Naive thymus-derived CD4-positive, alpha-beta T cell (primary cell): Measurements from ENCODE around the gene SYNE4. TPM values are rescaled to one million over a fixed set of nuclear protein-coding genes. Genes with fewer than 3 reads are reported as not detected.
A peak's percentile ranks its signal among the peaks of the same experiment; 100 is the strongest.

Experiments
- ATAC-seq: fragments of 150-1000 bp; cut with Tn5 transposase; 2 replicates; pipeline ENCODE4 v1.10.0; 2021; ENCODE audit warnings: mild to moderate bottlenecking, moderate library complexity
- CTCF ChIA-PET: fragments of 350-600 bp; sonication (Branson Sonifier 250); formaldehyde crosslinking; loops from one replicate; lab custom pipeline; 2021; ENCODE audit warnings: antibody characterized with exemption; lab: Charles Lee
- POLR2A ChIA-PET: fragments of 350-600 bp; sonication (Branson Sonifier 250); formaldehyde crosslinking; loops from one replicate; lab custom pipeline; 2021; ENCODE audit warnings: antibody characterized with exemption, inconsistent platforms; lab: Charles Lee
- DNase-seq, 9 donors: peaks; one replicate each; pipeline versions ENCODE4 v3.0.0 to v3.0.0-alpha.2; 2020 to 2022; ENCODE audit warnings: mixed read lengths in 1 of 9
- H3K27ac ChIP-seq: one replicate; pipeline ENCODE4 v1.7.0; 2013; ENCODE audit warnings: mild to moderate bottlenecking, low read depth, low read length, moderate library complexity
- H3K27me3 ChIP-seq, 2 donors: one replicate each; pipeline ENCODE4 v1.7.0; 2013; ENCODE audit warnings: low read length in 2 of 2, mild to moderate bottlenecking in 2 of 2, moderate library complexity in 2 of 2; ENCODE audit not compliant: control insufficient read depth in 2 of 2, insufficient read depth in 2 of 2
- H3K36me3 ChIP-seq, 3 experiments: 1 replicate in 2 of 3; 2 replicates in 1 of 3; pipeline ENCODE4 v1.7.0; 2013; ENCODE audit warnings: low read length in 3 of 3, mild to moderate bottlenecking in 3 of 3, moderate library complexity in 1 of 3; ENCODE audit not compliant: insufficient read depth in 3 of 3, control insufficient read depth in 2 of 3
- H3K4me1 ChIP-seq, 2 donors: one replicate each; pipeline ENCODE4 v1.7.0; 2013; ENCODE audit warnings: low read length in 2 of 2, mild to moderate bottlenecking in 2 of 2, moderate library complexity in 1 of 2; ENCODE audit not compliant: control insufficient read depth in 2 of 2, insufficient read depth in 2 of 2
- H3K4me3 ChIP-seq: 2 replicates; pipeline ENCODE4 v1.7.0; 2013; ENCODE audit warnings: mild to moderate bottlenecking, low read length
- H3K9me3 ChIP-seq, 3 experiments: 1 replicate in 2 of 3; 2 replicates in 1 of 3; pipeline ENCODE4 v1.7.0; 2013; ENCODE audit warnings: low read length in 3 of 3; ENCODE audit not compliant: control insufficient read depth in 2 of 3
- H3K27ac Mint-ChIP-seq, 9 donors: one replicate each; pipeline ENCODE4 v1.8.0; 2020 to 2022; ENCODE audit warnings: mixed read lengths in 9 of 9, mild to moderate bottlenecking in 8 of 9, moderate library complexity in 5 of 9, inconsistent platforms in 2 of 9
- H3K27me3 Mint-ChIP-seq, 5 donors: one replicate each; pipeline ENCODE4 v1.8.0; 2021 to 2022; ENCODE audit warnings: mixed read lengths in 5 of 5, mild to moderate bottlenecking in 1 of 5
- H3K36me3 Mint-ChIP-seq, 5 donors: one replicate each; pipeline ENCODE4 v1.8.0; 2020 to 2022; ENCODE audit warnings: mixed read lengths in 5 of 5, mild to moderate bottlenecking in 3 of 5, inconsistent platforms in 1 of 5
- H3K4me1 Mint-ChIP-seq, 7 donors: one replicate each; pipeline ENCODE4 v1.8.0; 2020 to 2022; ENCODE audit warnings: mixed read lengths in 7 of 7, mild to moderate bottlenecking in 3 of 7, inconsistent platforms in 1 of 7
- H3K4me3 Mint-ChIP-seq, 10 donors: one replicate each; pipeline ENCODE4 v1.8.0; 2020 to 2022; ENCODE audit warnings: mild to moderate bottlenecking in 10 of 10, mixed read lengths in 10 of 10, moderate library complexity in 6 of 10, inconsistent platforms in 2 of 10
- H3K9me3 Mint-ChIP-seq, 11 donors: one replicate each; pipeline ENCODE4 v1.8.0; 2020 to 2022; ENCODE audit warnings: mixed read lengths in 11 of 11, mild to moderate bottlenecking in 4 of 11, inconsistent platforms in 1 of 11, moderate library complexity in 1 of 11
- intact Hi-C, 2 donors: fragments of 100-400 bp; cut with micrococcal nuclease; formaldehyde crosslinking; loops; one replicate each; pipeline ENCODE4 v1.15.1; 2023
- polyA plus RNA-seq, 2 donors: library from polyadenylated mRNA; unstranded; fragments of 300-500 nt; fragmentation: Illumina TruSeq; gene quantifications; one replicate each; pipeline ENCODE4 v1.2.3, GENCODE V29; 2021
- total RNA-seq, 6 experiments: library from RNA in 5 of 6; stranded (reverse) in 5 of 6; gene quantifications; 1 replicate in 5 of 6; 2 replicates in 1 of 6; pipeline ENCODE4 v1.2.3 and lab custom pipeline; 2021 to 2026

The SYNE4 gene
- total and polyA plus RNA-seq, 7 experiments from 2014 or later: 0.14 to 5.4 (median 3.4) TPM; not detected in 1

GRCh38 chr19:35978832-35979365 lies 29.7 kb downstream of the SYNE4 start:
- intact Hi-C loops: no loop called here
- ATAC-seq (no peak), DNase-seq (no peak)
- Mint-ChIP-seq H3K4me3 (no peak overlapping the region), H3K4me1 (no peaks in the 10 kb centered on the region), H3K27me3 (peaks cover 9 to 43% (median 27%) of the 10 kb centered on the region in 5 donors), H3K9me3 (peaks cover 0 to 4% (median 0%) of the 10 kb centered on the region in 11 donors), H3K36me3 (peaks cover 0 to 4% (median 0%) of the 10 kb centered on the region in 5 donors), H3K27ac (peak overlapping the region in 1 of 9 donors; percentile 46)
- CTCF ChIA-PET: no interaction called here
- H3K4me1 ChIP-seq: no peaks in the 10 kb centered on the region
- POLR2A ChIA-PET: interaction anchor here (0.7 kb wide), 1 partner anchor 543 kb away, joined by 4 read pairs; no protein-coding TSS in a partner anchor
- H3K9me3 ChIP-seq: no peaks in the 10 kb centered on the region
- H3K4me3 ChIP-seq: no peak overlapping the region
- H3K27me3 ChIP-seq: peaks cover 0 to 3% of the 10 kb centered on the region in 2 donors
- no peaks in the 10 kb centered on the region for H3K36me3 ChIP-seq
- no peak overlapping the region for H3K27ac ChIP-seq

- no peak overlapping the region for H3K4me3 ChIP-seq
- H3K27ac ChIP-seq: no peak overlapping the region
- no peak for ATAC-seq
- no peaks in the 10 kb centered on the region for H3K4me1 Mint-ChIP-seq
- no peak overlapping the region for H3K4me3 Mint-ChIP-seq
- H3K27me3 Mint-ChIP-seq: peaks cover 8 to 38% (median 25%) of the 10 kb centered on the region in 5 donors
- peaks cover 0 to 4% (median 0%) of the 10 kb centered on the region in 5 donors for H3K36me3 Mint-ChIP-seq
- DNase-seq: no peak
- H3K9me3 Mint-ChIP-seq: peaks cover 0 to 4% (median 0%) of the 10 kb centered on the region in 11 donors
- intact Hi-C loops: no loop called here
- H3K27ac Mint-ChIP-seq: no peak overlapping the region
- ChIA-PET CTCF (no interaction called here), POLR2A (no interaction called here)
- no peaks in the 10 kb centered on the region for H3K4me1 ChIP-seq
- H3K27me3 ChIP-seq: peaks cover 0 to 3% of the 10 kb centered on the region in 2 donors
- H3K9me3 ChIP-seq: no peaks in the 10 kb centered on the region
- no peaks in the 10 kb centered on the region for H3K36me3 ChIP-seq
Observed at GRCh38 chr19:35978271-35978670, 30.3 kb downstream of the SYNE4 start.

- H3K4me3 Mint-ChIP-seq: no peak overlapping the region
- DNase-seq: no peak
- Histone ChIP-seq H3K4me3 (no peak overlapping the region), H3K27me3 (peaks cover 0 to 3% of the 10 kb centered on the region in 2 donors), H3K4me1 (no peaks in the 10 kb centered on the region), H3K9me3 (no peaks in the 10 kb centered on the region), H3K27ac (no peak overlapping the region), H3K36me3 (no peaks in the 10 kb centered on the region)
- H3K9me3 Mint-ChIP-seq: peaks cover 0 to 4% (median 0%) of the 10 kb centered on the region in 11 donors
- H3K27me3 Mint-ChIP-seq: peaks cover 8 to 36% (median 25%) of the 10 kb centered on the region in 5 donors
- CTCF ChIA-PET: no interaction called here
- POLR2A ChIA-PET: no interaction called here
- ATAC-seq: peak; percentile 58
- H3K27ac Mint-ChIP-seq: no peak overlapping the region
- H3K36me3 Mint-ChIP-seq: peaks cover 0 to 4% (median 0%) of the 10 kb centered on the region in 5 donors
- H3K4me1 Mint-ChIP-seq: no peaks in the 10 kb centered on the region
- intact Hi-C loops: no loop called here
Observed at GRCh38 chr19:35977446-35978222, 31.0 kb downstream of the SYNE4 start.

GRCh38 chr19:35975608-35976214 lies 32.9 kb downstream of the SYNE4 start:
- peaks cover 0 to 3% of the 10 kb centered on the region in 2 donors for H3K27me3 ChIP-seq
- intact Hi-C loops: loop anchor here (1.0 kb wide), 1 partner anchor 12 kb away; no protein-coding TSS in a partner anchor
- DNase-seq: no peak

GRCh38 chr19:35973487-35973886 lies 35.1 kb downstream of the SYNE4 start:
- DNase-seq: no peak
- Histone ChIP-seq H3K36me3 (no peaks in the 10 kb centered on the region), H3K27ac (no peak overlapping the region), H3K4me3 (no peak overlapping the region), H3K27me3 (peaks cover 0 to 3% of the 10 kb centered on the region in 2 donors), H3K4me1 (no peaks in the 10 kb centered on the region), H3K9me3 (no peaks in the 10 kb centered on the region)
- Mint-ChIP-seq H3K9me3 (peaks cover 0 to 2% (median 0%) of the 10 kb centered on the region in 11 donors), H3K27ac (no peak overlapping the region), H3K4me3 (no peak overlapping the region), H3K36me3 (no peaks in the 10 kb centered on the region), H3K4me1 (peaks cover 0 to 5% (median 0%) of the 10 kb centered on the region in 7 donors), H3K27me3 (peaks cover 3 to 15% (median 8%) of the 10 kb centered on the region in 5 donors)
- no peak for ATAC-seq
- intact Hi-C loops: no loop called here
- ChIA-PET CTCF (no interaction called here), POLR2A (no interaction called here)

More at GRCh38 chr19:35975608-35976214, 32.9 kb downstream of the SYNE4 start:
- Histone ChIP-seq H3K27ac (no peak overlapping the region), H3K36me3 (no peaks in the 10 kb centered on the region), H3K4me3 (no peak overlapping the region), H3K9me3 (no peaks in the 10 kb centered on the region), H3K4me1 (no peaks in the 10 kb centered on the region)
- Mint-ChIP-seq H3K9me3 (peaks cover 0 to 2% (median 0%) of the 10 kb centered on the region in 11 donors), H3K36me3 (peaks cover 0 to under 1% (median 0%) of the 10 kb centered on the region in 5 donors), H3K27ac (no peak overlapping the region), H3K27me3 (peaks cover 5 to 24% (median 18%) of the 10 kb centered on the region in 5 donors), H3K4me3 (no peak overlapping the region), H3K4me1 (no peaks in the 10 kb centered on the region)
- ChIA-PET CTCF (no interaction called here), POLR2A (interaction anchor here (0.7 to 0.8 kb wide), 2 partner anchors 11 to 61 kb away, joined by 3 to 4 read pairs; no protein-coding TSS in a partner anchor)
- ATAC-seq: no peak

- Mint-ChIP-seq H3K9me3 (no peaks in the 10 kb centered on the region), H3K27ac (no peak overlapping the region), H3K27me3 (peaks cover 0 to 11% (median 0%) of the 10 kb centered on the region in 5 donors), H3K4me1 (peaks cover 0 to 9% (median 0%) of the 10 kb centered on the region in 7 donors), H3K4me3 (no peak overlapping the region), H3K36me3 (no peaks in the 10 kb centered on the region)
- no peaks in the 10 kb centered on the region for H3K9me3 ChIP-seq
- intact Hi-C loops: no loop called here
- H3K4me1 ChIP-seq: peaks cover 0 to 3% of the 10 kb centered on the region in 2 donors
- ChIA-PET POLR2A (interaction anchor here (0.9 kb wide), 1 partner anchor 28 kb away, joined by 4 read pairs; no protein-coding TSS in a partner anchor), CTCF (no interaction called here)
- H3K4me3 ChIP-seq: no peak overlapping the region
- peak; percentile 18 for ATAC-seq
- H3K36me3 ChIP-seq: no peaks in the 10 kb centered on the region
- H3K27ac ChIP-seq: no peak overlapping the region
- H3K27me3 ChIP-seq: no peaks in the 10 kb centered on the region
- no peak for DNase-seq
Observed at GRCh38 chr19:35966771-35967170, 41.8 kb downstream of the SYNE4 start.
